ENCODE measurements around the gene STK10.

GRCh38 chr5:172162323-172162986, 25.6 kb downstream of the STK10 start:
- TF ChIP-seq CTCF (IDR thresholded peaks at IDR 0.05; ENCODE audit: low read depth, low read length, poor library complexity, severe bottlenecking), result no peak
- no peak for TF ChIP-seq EZH2phosphoT487 (IDR thresholded peaks at IDR 0.05; ENCODE audit: borderline replicate concordance, low read length)

All from DOHH2 (cell line).